Retina (tissue), 1 donor: ENCODE results near the gene KLF17.
"Not testable (repeated sequence)": the region's sequence is repeated elsewhere in the genome, so short reads cannot be mapped to it uniquely, and the experiment has no call there.

Experiments used
- DNase-seq: peaks from one replicate; pipeline ENCODE4 v3.0.0-alpha.2; 2016

Gene KLF17

GRCh38 chr1:44111861-44112260, 6.8 kb upstream of the KLF17 start:
- no peak for DNase-seq

- DNase-seq = no peak
These were observed 6.1 kb upstream of the KLF17 start for GRCh38 chr1:44112486-44112885.

GRCh38 chr1:44113095-44113609, 5.5 kb upstream of the KLF17 start:
- DNase-seq = no peak

GRCh38 chr1:44114098-44114497, 4.5 kb upstream of the KLF17 start:
- no peak for DNase-seq

- DNase-seq = not testable (repeated sequence)
These were observed 1.3 kb upstream of the KLF17 start for GRCh38 chr1:44117272-44117671.

- no peak for DNase-seq
These were observed 904 bp downstream of the KLF17 start for GRCh38 chr1:44119525-44119924.

- DNase-seq = no peak
These were observed 1.9 kb downstream of the KLF17 start for GRCh38 chr1:44120398-44120949.

- no peak for DNase-seq
These were observed 11.2 kb downstream of the KLF17 start for GRCh38 chr1:44129616-44130500.

- no peak for DNase-seq
These were observed 12.8 kb downstream of the KLF17 start for GRCh38 chr1:44131411-44131810.

- DNase-seq = no peak
These were observed 15.7 kb downstream of the KLF17 start for GRCh38 chr1:44134071-44134920.

- DNase-seq = no peak
These were observed 17.3 kb downstream of the KLF17 start for GRCh38 chr1:44135886-44136285.

- DNase-seq = no peak
These were observed 19.6 kb downstream of the KLF17 start for GRCh38 chr1:44138239-44138638.

- not testable (repeated sequence) for DNase-seq
These were observed 20.9 kb downstream of the KLF17 start for GRCh38 chr1:44139565-44139964.

GRCh38 chr1:44141531-44141930, 22.9 kb downstream of the KLF17 start, which contains the start of gene KLF18:
Gene KLF18, minus strand, starts transcription at chr1:44141631. Its CDS starts 0 bp downstream, at chr1:44141631.
- DNase-seq = no peak

GRCh38 chr1:44144962-44145756, 26.5 kb downstream of the KLF17 start:
- no peak for DNase-seq

GRCh38 chr1:44146536-44147361, 28.1 kb downstream of the KLF17 start:
- no peak for DNase-seq

GRCh38 chr1:44147582-44147981, 29.0 kb downstream of the KLF17 start:
- DNase-seq = no peak

GRCh38 chr1:44151332-44151731, 32.7 kb downstream of the KLF17 start:
- no peak for DNase-seq

- DNase-seq = no peak
These were observed 33.2 kb downstream of the KLF17 start for GRCh38 chr1:44151808-44152207.

GRCh38 chr1:44152692-44153091, 34.1 kb downstream of the KLF17 start:
- DNase-seq = no peak

- DNase-seq = no peak
These were observed 35.4 kb downstream of the KLF17 start for GRCh38 chr1:44154049-44154448.
